NK-92 (cell line): ENCODE measurements around the gene ANO7.

ENCODE experiments used
- DNase-seq: peaks from one replicate; lab custom pipeline; 2025; ENCODE audit not compliant: unreplicated experiment; lab: John Stamatoyannopoulos, UW

ANO7 gene

GRCh38 chr2:241240320-241241004, 52.0 kb downstream of the ANO7 start:
- DNase-seq, result no peak

- no peak for DNase-seq
Observed at GRCh38 chr2:241241669-241242068, 53.2 kb downstream of the ANO7 start.

- DNase-seq, result no peak
Observed at GRCh38 chr2:241242306-241242705, 53.8 kb downstream of the ANO7 start.

- DNase-seq, result no peak
Observed at GRCh38 chr2:241244368-241244767, 55.9 kb downstream of the ANO7 start.

- DNase-seq, result no peak
Observed at GRCh38 chr2:241248289-241248688, 59.8 kb downstream of the ANO7 start.

GRCh38 chr2:241248897-241249296, 60.4 kb downstream of the ANO7 start:
- DNase-seq, result no peak

GRCh38 chr2:241249654-241250053, 61.2 kb downstream of the ANO7 start:
- DNase-seq, result no peak

- no peak for DNase-seq
Observed at GRCh38 chr2:241252778-241253475, 64.5 kb downstream of the ANO7 start.

- no peak for DNase-seq
Observed at GRCh38 chr2:241254904-241255351, 66.5 kb downstream of the ANO7 start.

- no peak for DNase-seq
Observed at GRCh38 chr2:241255542-241256167, 67.2 kb downstream of the ANO7 start.

- DNase-seq, result no peak
Observed at GRCh38 chr2:241256168-241256545, 67.7 kb downstream of the ANO7 start.

GRCh38 chr2:241257419-241258032, 69.0 kb downstream of the ANO7 start:
- DNase-seq, result no peak

- DNase-seq, result no peak
Observed at GRCh38 chr2:241258505-241259280, 70.2 kb downstream of the ANO7 start.

GRCh38 chr2:241260911-241261310, 72.4 kb downstream of the ANO7 start:
- no peak for DNase-seq

GRCh38 chr2:241261628-241262027, 73.2 kb downstream of the ANO7 start:
- no peak for DNase-seq

GRCh38 chr2:241263061-241263460, 74.6 kb downstream of the ANO7 start:
- DNase-seq, result no peak

- no peak for DNase-seq
Observed at GRCh38 chr2:241265506-241265905, 77.0 kb downstream of the ANO7 start.

GRCh38 chr2:241267249-241268067, 79.0 kb downstream of the ANO7 start:
- no peak for DNase-seq

- DNase-seq, result no peak
Observed at GRCh38 chr2:241268306-241268705, 79.8 kb downstream of the ANO7 start.
